Measurements from ENCODE around the gene ANKRD22.

ANKRD22 gene

DNA sequence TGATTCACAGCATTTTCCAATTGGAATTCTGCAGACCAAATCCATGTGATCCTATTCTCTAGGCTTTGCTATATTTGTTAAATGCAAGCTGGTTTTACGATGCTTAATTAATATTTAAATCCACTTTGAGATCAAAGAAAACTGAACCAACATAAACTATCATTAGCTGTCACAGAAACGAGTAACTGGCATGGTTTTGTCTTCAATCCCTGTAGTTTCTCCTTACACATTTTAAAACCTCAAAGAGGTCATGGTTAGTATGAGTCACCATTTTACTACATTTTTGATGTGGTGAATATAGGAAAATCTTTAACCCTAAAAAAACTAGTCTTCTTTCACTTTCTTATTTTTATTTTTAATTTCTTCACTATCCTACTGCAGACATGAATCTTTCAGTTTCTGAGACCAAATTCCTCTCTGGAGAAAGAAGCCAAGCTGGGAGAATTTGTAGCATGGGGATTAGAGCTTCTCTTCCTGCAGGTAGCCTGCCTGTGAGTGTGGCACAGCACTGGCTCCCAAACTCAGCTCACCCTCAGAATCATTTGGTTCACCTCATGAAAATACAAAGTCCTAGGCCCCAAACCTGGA is 57.8 kb downstream of the ANKRD22 start:
- no peak for DNase-seq

- no peak for DNase-seq
These were observed 59.0 kb downstream of the ANKRD22 start for GRCh38 chr10:88792661-88793060.

DNA sequence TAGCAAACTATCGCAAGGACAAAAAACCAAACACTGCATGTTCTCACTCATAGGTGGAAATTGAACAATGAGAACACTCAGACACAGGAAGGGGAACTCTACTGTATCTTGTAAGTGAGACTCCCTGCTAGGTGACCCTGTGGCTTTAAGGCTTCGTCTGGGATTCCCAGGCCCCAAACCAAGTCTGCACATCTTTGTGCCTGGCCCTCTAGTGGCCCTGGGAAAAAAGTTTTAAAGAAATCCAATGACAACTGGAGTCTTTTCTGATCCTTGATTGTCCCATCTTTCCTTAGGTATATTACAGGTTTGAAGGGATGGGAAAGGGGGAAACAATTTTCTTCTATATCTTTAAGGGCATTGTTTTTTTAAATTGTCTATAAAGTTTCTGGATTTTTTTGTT is 59.7 kb downstream of the ANKRD22 start:
- no peak for DNase-seq

GRCh38 chr10:88788924-88789323 is 62.7 kb downstream of the ANKRD22 start:
- DNase-seq: no peak

GRCh38 chr10:88787463-88787862 is 64.2 kb downstream of the ANKRD22 start:
- no peak for DNase-seq

DNA sequence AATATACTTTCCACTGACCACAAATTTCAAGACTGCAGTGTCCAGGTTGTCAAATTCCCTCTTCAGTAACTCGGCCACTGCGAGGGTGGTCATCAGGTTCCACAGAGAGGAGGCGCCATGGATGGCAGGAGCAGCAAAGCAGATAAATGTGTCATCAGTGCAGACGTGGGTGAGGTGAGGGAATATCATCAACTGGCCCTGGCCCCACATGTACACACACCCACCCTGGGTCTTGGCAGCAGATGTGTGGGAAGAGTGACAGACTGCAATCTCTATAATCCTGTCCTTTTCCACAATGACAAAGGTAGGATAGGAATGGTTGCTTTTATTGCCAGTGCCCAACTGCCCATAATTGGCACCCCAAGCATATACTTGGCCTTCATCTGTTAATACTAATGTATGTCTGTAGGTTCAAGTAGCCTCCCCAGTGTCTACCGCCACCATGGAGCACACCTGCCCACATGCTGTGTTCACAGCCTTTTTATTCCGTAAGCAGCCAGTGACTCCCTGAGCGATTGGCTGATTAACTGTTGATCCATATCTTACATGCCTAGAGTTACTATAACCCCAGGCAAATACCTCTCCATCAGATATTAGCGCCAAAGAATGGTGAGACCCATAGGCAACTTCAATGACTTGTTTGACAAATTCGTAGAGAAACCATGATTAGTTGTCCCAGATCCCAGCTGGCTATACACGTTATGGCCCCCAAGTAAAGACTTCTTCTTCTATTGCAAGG is 65.4 kb downstream of the ANKRD22 start:
- no peak for DNase-seq

GRCh38 chr10:88783724-88784123 is 67.9 kb downstream of the ANKRD22 start:
- no peak for DNase-seq

DNA sequence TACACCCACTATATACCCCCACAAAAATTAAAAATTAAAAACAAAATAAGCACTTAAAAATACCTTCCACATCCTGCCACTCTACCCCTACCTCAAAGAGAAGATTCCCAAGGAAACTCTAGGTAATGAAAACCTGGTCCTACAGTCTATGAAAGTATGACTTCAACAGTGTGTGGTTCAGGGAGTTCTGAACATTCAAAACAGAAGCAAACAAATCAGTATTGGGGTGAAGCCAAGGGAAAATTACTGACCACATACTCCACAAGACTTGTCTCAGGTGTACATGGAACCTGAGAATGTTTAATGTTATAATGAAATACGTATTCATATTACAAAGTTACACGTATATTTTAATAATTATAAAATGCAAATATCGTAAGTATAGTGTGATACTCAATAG is 69.4 kb downstream of the ANKRD22 start:
- DNase-seq: no peak

GRCh38 chr10:88781206-88781605 is 70.4 kb downstream of the ANKRD22 start:
- no peak for DNase-seq
